Astrocyte (in vitro differentiated cells and primary cell): ENCODE data around the gene MYO5A. TPM values are rescaled to one million over a fixed set of nuclear protein-coding genes. Genes with fewer than 3 reads are reported as not detected.

Experiments
- DNase-seq: peaks from one replicate; pipeline ENCODE4 v3.0.0-alpha.2; 2010; ENCODE audit warnings: low read depth
- FAIRE-seq: peaks from 2 replicates; lab custom pipeline; 2011; peaks lifted over from hg19 to GRCh38; lab: Jason Lieb, UNC
- H2AFZ ChIP-seq: 2 replicates; pipeline ENCODE4 v1.6.0; 2012; ENCODE audit warnings: low read depth, low read length, inconsistent platforms
- H3K27ac ChIP-seq: 2 replicates; pipeline ENCODE4 v1.5.1; 2011; ENCODE audit warnings: low read depth, low read length, inconsistent platforms
- H3K27me3 ChIP-seq: 2 replicates; pipeline ENCODE4 v1.6.0; 2011; ENCODE audit warnings: low read length, inconsistent platforms; ENCODE audit not compliant: insufficient read depth
- H3K36me3 ChIP-seq: 2 replicates; pipeline ENCODE4 v1.5.1; 2011; ENCODE audit warnings: low read length, inconsistent platforms; ENCODE audit not compliant: insufficient read depth
- H3K4me1 ChIP-seq: 2 replicates; pipeline ENCODE4 v1.5.1; 2011; ENCODE audit warnings: low read length, inconsistent platforms; ENCODE audit not compliant: insufficient read depth
- H3K4me2 ChIP-seq: 2 replicates; pipeline ENCODE4 v1.6.0; 2012; ENCODE audit warnings: low read length, inconsistent platforms
- H3K4me3 ChIP-seq: 2 replicates; pipeline ENCODE4 v1.5.1; 2011; ENCODE audit warnings: low read depth, mild to moderate bottlenecking, low read length, inconsistent platforms; ENCODE audit not compliant: insufficient read depth
- H3K79me2 ChIP-seq: 2 replicates; pipeline ENCODE4 v1.6.0; 2012; ENCODE audit warnings: mild to moderate bottlenecking, low read length, inconsistent platforms; ENCODE audit not compliant: insufficient read depth
- H3K9ac ChIP-seq: 2 replicates; pipeline ENCODE4 v1.6.0; 2012; ENCODE audit warnings: mild to moderate bottlenecking, low read length, inconsistent platforms
- H3K9me3 ChIP-seq: 2 replicates; pipeline ENCODE4 v1.5.1; 2012; ENCODE audit warnings: low read depth, mild to moderate bottlenecking, low read length, inconsistent platforms; ENCODE audit not compliant: insufficient read depth
- H4K20me1 ChIP-seq: 2 replicates; pipeline ENCODE4 v1.6.0; 2012; ENCODE audit warnings: low read length, inconsistent platforms; ENCODE audit not compliant: insufficient read depth
- H3K27ac Mint-ChIP-seq: one replicate; pipeline ENCODE4 v1.8.0; 2021; ENCODE audit warnings: mild to moderate bottlenecking, mixed read lengths; ENCODE audit not compliant: unreplicated experiment
- H3K27me3 Mint-ChIP-seq: one replicate; pipeline ENCODE4 v1.8.0; 2021; ENCODE audit warnings: low read depth, mixed read lengths; ENCODE audit not compliant: unreplicated experiment
- H3K36me3 Mint-ChIP-seq: one replicate; pipeline ENCODE4 v1.8.0; 2021; ENCODE audit warnings: low read depth, mixed read lengths; ENCODE audit not compliant: unreplicated experiment
- H3K4me1 Mint-ChIP-seq: one replicate; pipeline ENCODE4 v1.8.0; 2021; ENCODE audit warnings: low read depth, mixed read lengths; ENCODE audit not compliant: unreplicated experiment
- H3K4me3 Mint-ChIP-seq: one replicate; pipeline ENCODE4 v1.8.0; 2021; ENCODE audit warnings: mild to moderate bottlenecking, moderate library complexity, mixed read lengths; ENCODE audit not compliant: unreplicated experiment
- H3K9me3 Mint-ChIP-seq: one replicate; pipeline ENCODE4 v1.8.0; 2021; ENCODE audit warnings: mild to moderate bottlenecking, mixed read lengths; ENCODE audit not compliant: unreplicated experiment
- CTCF ChIP-seq: IDR thresholded peaks from 2 replicates; pipeline ENCODE4 v1.5.1; 2011; ENCODE audit warnings: low read depth, mild to moderate bottlenecking, inconsistent platforms, low read length, moderate library complexity; ENCODE audit not compliant: insufficient read depth
- EZH2 ChIP-seq: IDR thresholded peaks from 2 replicates; pipeline ENCODE4 v1.6.1; 2012; ENCODE audit warnings: mild to moderate bottlenecking, low read length, inconsistent platforms; ENCODE audit not compliant: insufficient read depth
- total RNA-seq: library from RNA; stranded (reverse); gene quantifications from 2 replicates; pipeline ENCODE4 v1.2.1, GENCODE V29; 2021

The MYO5A gene
- total RNA-seq, 1 donor from 2014 or later, result 47.6 TPM

DNA sequence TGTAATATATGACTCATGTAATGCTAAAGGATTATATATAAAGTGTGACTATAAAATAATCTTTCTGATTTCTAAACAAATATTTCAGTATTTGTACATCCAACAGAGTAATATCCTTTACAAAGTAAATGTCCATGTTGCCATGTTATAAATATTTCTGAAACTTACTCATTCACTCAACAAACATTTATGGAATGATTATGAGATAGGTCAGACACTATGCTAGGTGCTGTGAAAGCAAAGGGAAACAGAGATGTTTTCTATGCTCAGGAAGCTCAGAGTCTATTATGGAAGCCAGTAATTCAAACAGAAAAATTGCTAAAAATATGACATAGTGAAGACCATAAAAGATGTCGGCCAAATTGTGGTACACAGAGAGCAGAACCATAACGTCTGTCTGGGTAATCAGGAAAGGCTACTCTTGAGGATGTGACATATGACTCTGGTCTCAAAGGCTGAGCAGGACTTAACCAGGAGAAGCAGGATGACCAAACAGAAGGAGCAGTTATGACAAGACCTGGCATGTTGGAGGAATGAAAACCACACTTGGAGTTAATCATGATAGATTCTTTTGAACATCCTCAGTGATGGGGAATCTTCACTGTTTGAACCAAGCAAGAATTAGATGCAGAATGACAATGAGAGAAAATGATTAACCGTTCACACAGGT is 194.1 kb downstream of the MYO5A start:
- Histone ChIP-seq H3K9me3 (no peaks in the 10 kb centered on the region), H3K27ac (no peak overlapping the region), H3K79me2 (no peaks in the 10 kb centered on the region), H3K36me3 (peaks cover 3% of the 10 kb centered on the region), H3K9ac (no peak overlapping the region), H3K4me1 (peaks cover 21% of the 10 kb centered on the region), H3K27me3 (no peaks in the 10 kb centered on the region), H3K4me3 (no peak overlapping the region), H3K4me2 (peak overlapping the region; percentile 12), H4K20me1 (no peaks in the 10 kb centered on the region), H2AFZ (no peak overlapping the region)
- H3K9me3 Mint-ChIP-seq, result no peaks in the 10 kb centered on the region
- FAIRE-seq, result peak; percentile 52
- no peak for TF ChIP-seq EZH2
- TF ChIP-seq CTCF, result no peak
- no peak for DNase-seq
- H3K27me3 Mint-ChIP-seq, result no peaks in the 10 kb centered on the region
- H3K36me3 Mint-ChIP-seq, result no peaks in the 10 kb centered on the region
- H3K4me1 Mint-ChIP-seq, result peaks cover 40% of the 10 kb centered on the region
- H3K4me3 Mint-ChIP-seq, result no peak overlapping the region
- no peak overlapping the region for H3K27ac Mint-ChIP-seq

- no peaks in the 10 kb centered on the region for H3K9me3 Mint-ChIP-seq
- no peaks in the 10 kb centered on the region for H3K9me3 ChIP-seq
Observed at GRCh38 chr15:52331490-52332240, 197.0 kb downstream of the MYO5A start.

More at GRCh38 chr15:52331490-52332240, 197.0 kb downstream of the MYO5A start:
- TF ChIP-seq EZH2, result no peak
- peak; percentile 43 for TF ChIP-seq CTCF
- no peak overlapping the region for H3K4me2 ChIP-seq
- H3K27me3 ChIP-seq, result no peaks in the 10 kb centered on the region
- peaks cover 8% of the 10 kb centered on the region for H3K36me3 ChIP-seq
- FAIRE-seq (peak; percentile 55), DNase-seq (peak; percentile 48)
- H3K79me2 ChIP-seq, result no peaks in the 10 kb centered on the region
- no peaks in the 10 kb centered on the region for H4K20me1 ChIP-seq
- Mint-ChIP-seq H3K4me1 (peaks cover 19% of the 10 kb centered on the region), H3K4me3 (no peak overlapping the region), H3K27me3 (no peaks in the 10 kb centered on the region), H3K36me3 (peaks cover 4% of the 10 kb centered on the region), H3K27ac (no peak overlapping the region)
- H3K4me3 ChIP-seq, result no peak overlapping the region
- H3K9ac ChIP-seq, result no peak overlapping the region
- H3K4me1 ChIP-seq, result peaks cover 6% of the 10 kb centered on the region
- H2AFZ ChIP-seq, result no peak overlapping the region
- H3K27ac ChIP-seq, result no peak overlapping the region
